Fibroblast of lung (primary cell): ENCODE results near the gene AXIN2. TPM values are rescaled to one million over a fixed set of nuclear protein-coding genes. Genes with fewer than 3 reads are reported as not detected.

Experiments used
- DNase-seq, 2 donors: peaks; one replicate each; pipeline versions ENCODE4 v3.0.0 to v3.0.0-alpha.2; 2010; ENCODE audit warnings: low read depth in 2 of 2
- H2AFZ ChIP-seq: 2 replicates; pipeline ENCODE4 v1.5.1; 2012; ENCODE audit warnings: low read length, control low read depth, inconsistent platforms
- H3K27ac ChIP-seq: 2 replicates; pipeline ENCODE4 v1.5.1; 2011; ENCODE audit warnings: low read length, control low read depth; ENCODE audit not compliant: insufficient read depth
- H3K27me3 ChIP-seq: 2 replicates; pipeline ENCODE4 v1.5.1; 2011; ENCODE audit warnings: mild to moderate bottlenecking, low read length; ENCODE audit not compliant: control insufficient read depth, insufficient read depth
- H3K36me3 ChIP-seq: 2 replicates; pipeline ENCODE4 v1.5.1; 2011; ENCODE audit warnings: low read length; ENCODE audit not compliant: control insufficient read depth, insufficient read depth
- H3K4me1 ChIP-seq: 2 replicates; pipeline ENCODE4 v1.5.1; 2011; ENCODE audit warnings: low read length; ENCODE audit not compliant: control insufficient read depth, insufficient read depth; ENCODE audit errors: extremely low read depth
- H3K4me2 ChIP-seq: 2 replicates; pipeline ENCODE4 v1.5.1; 2011; ENCODE audit warnings: low read length, control low read depth; ENCODE audit not compliant: insufficient read depth; ENCODE audit errors: extremely low read depth
- H3K4me3 ChIP-seq, 4 experiments: fragments of 200-600 bp in 1 of 4; sonication (generic) in 1 of 4; replicated peaks in 1 of 4; 2 replicates each; pipeline ENCODE4 v1.5.1; 2011 to 2016; ENCODE audit warnings: low read length in 4 of 4, low read depth in 3 of 4, mild to moderate bottlenecking in 3 of 4, control low read depth in 2 of 4, inconsistent platforms in 1 of 4, mixed read lengths in 1 of 4; ENCODE audit not compliant: insufficient read depth in 1 of 4; ENCODE audit errors: control extremely low read depth in 1 of 4
- H3K79me2 ChIP-seq: 2 replicates; pipeline ENCODE4 v1.5.1; 2012; ENCODE audit warnings: mild to moderate bottlenecking, low read length, inconsistent platforms; ENCODE audit not compliant: control insufficient read depth, insufficient read depth
- H3K9ac ChIP-seq: 2 replicates; pipeline ENCODE4 v1.5.1; 2011; ENCODE audit warnings: mild to moderate bottlenecking, low read length, control low read depth; ENCODE audit not compliant: insufficient read depth
- H3K9me3 ChIP-seq: 2 replicates; pipeline ENCODE4 v1.5.1; 2012; ENCODE audit warnings: low read depth, low read length; ENCODE audit not compliant: control insufficient read depth, insufficient read depth
- H4K20me1 ChIP-seq: 2 replicates; pipeline ENCODE4 v1.5.1; 2011; ENCODE audit warnings: low read length; ENCODE audit not compliant: control insufficient read depth, insufficient read depth; ENCODE audit errors: extremely low read depth
- CTCF ChIP-seq, 2 donors: IDR thresholded peaks in 1 of 2; conservative IDR thresholded peaks in 1 of 2; 1 replicate in 1 of 2; 2 replicates in 1 of 2; pipeline ENCODE4 v1.5.1; 2011 to 2012; ENCODE audit warnings: low read length in 2 of 2, control low read depth in 1 of 2, inconsistent platforms in 1 of 2, low read depth in 1 of 2, mild to moderate bottlenecking in 1 of 2
- EZH2 ChIP-seq: IDR thresholded peaks from 2 replicates; pipeline ENCODE4 v1.5.1; 2012; ENCODE audit warnings: low read length, control low read depth, mild to moderate bottlenecking; ENCODE audit errors: missing control alignments
- polyA minus RNA-seq: library from RNA; depleted of rRNA, polyadenylated mRNA; stranded (reverse); fragments of >200 nt; gene quantifications from 2 replicates; pipeline ENCODE4 v1.2.3, GENCODE V29; 2011; ENCODE audit warnings: low replicate concordance
- polyA plus RNA-seq, 2 donors: library from polyadenylated mRNA; depleted of rRNA in 1 of 2; stranded (reverse) in 1 of 2; unstranded in 1 of 2; fragments of >200 nt; gene quantifications; 2 replicates each; pipeline ENCODE4 v1.2.1, GENCODE V29; 2011 to 2012; ENCODE audit warnings: missing spikeins in 1 of 2
- total RNA-seq: library from RNA; depleted of rRNA; stranded (reverse); fragments of >200 nt; gene quantifications from 2 replicates; pipeline ENCODE4 v1.2.1, GENCODE V29; 2014

Gene AXIN2
- 1.8 and 2.1 TPM in 2 replicates for total RNA-seq
- polyA plus RNA-seq: 1.8 and 2.0 TPM in 2 replicates
- 1.6 and 1.9 TPM in 2 replicates for polyA plus RNA-seq (2012)
- 0.59 and 1.5 TPM in 2 replicates for polyA minus RNA-seq

GRCh38 chr17:65561452-65562205 is at the start of gene AXIN2:
Gene AXIN2 (minus strand): TSS chr17:65561648. CDS start chr17:65558620, 3,028 bp downstream.
- Histone ChIP-seq H3K4me2 (peak within 1 kb of the TSS; percentile 90), H3K9ac (peak within 1 kb of the TSS; percentile 87)
- DNase-seq: peak; percentile 90 to 91

GRCh38 chr17:65609749-65610148 is 48.3 kb upstream of the AXIN2 start:
- no peak for TF ChIP-seq CTCF (conservative IDR thresholded peaks at IDR 0.05 in 1 of 2, IDR thresholded peaks at IDR 0.05 in 1 of 2; ENCODE audit: low read depth in 1 of 2, low read length in 2 of 2)
- H3K9me3 ChIP-seq: no peaks in the 10 kb centered on the region
- no peaks in the 10 kb centered on the region for H3K4me1 ChIP-seq
- no peaks in the 10 kb centered on the region for H4K20me1 ChIP-seq
- H2AFZ ChIP-seq: no peak overlapping the region
- no peak overlapping the region for H3K4me2 ChIP-seq
- H3K79me2 ChIP-seq: no peaks in the 10 kb centered on the region
- no peak overlapping the region for H3K4me3 ChIP-seq
- no peak overlapping the region for H3K27ac ChIP-seq
- no peaks in the 10 kb centered on the region for H3K27me3 ChIP-seq
- DNase-seq: peak in 1 of 2 donors; percentile 62
- no peak overlapping the region for H3K9ac ChIP-seq
- H3K36me3 ChIP-seq: no peaks in the 10 kb centered on the region

More at GRCh38 chr17:65561452-65562205, at the start of gene AXIN2:
- H3K4me1 ChIP-seq: peaks cover 13% of the 10 kb centered on the region
- H3K79me2 ChIP-seq: no peaks in the 10 kb centered on the region
- H4K20me1 ChIP-seq: no peaks in the 10 kb centered on the region
- peak within 1 kb of the TSS; percentile 85 for H3K27ac ChIP-seq
- H3K27me3 ChIP-seq: peaks cover 4% of the 10 kb centered on the region
- H2AFZ ChIP-seq: peak within 1 kb of the TSS; percentile 34
- no peak for TF ChIP-seq CTCF (conservative IDR thresholded peaks at IDR 0.05 in 1 of 2, IDR thresholded peaks at IDR 0.05 in 1 of 2; ENCODE audit: low read depth in 1 of 2, low read length in 2 of 2)
- no peak for TF ChIP-seq EZH2
- no peaks in the 10 kb centered on the region for H3K9me3 ChIP-seq
- H3K4me3 ChIP-seq: peak within 1 kb of the TSS; percentile 44 to 78 (median 68)
- no peaks in the 10 kb centered on the region for H3K36me3 ChIP-seq

DNA sequence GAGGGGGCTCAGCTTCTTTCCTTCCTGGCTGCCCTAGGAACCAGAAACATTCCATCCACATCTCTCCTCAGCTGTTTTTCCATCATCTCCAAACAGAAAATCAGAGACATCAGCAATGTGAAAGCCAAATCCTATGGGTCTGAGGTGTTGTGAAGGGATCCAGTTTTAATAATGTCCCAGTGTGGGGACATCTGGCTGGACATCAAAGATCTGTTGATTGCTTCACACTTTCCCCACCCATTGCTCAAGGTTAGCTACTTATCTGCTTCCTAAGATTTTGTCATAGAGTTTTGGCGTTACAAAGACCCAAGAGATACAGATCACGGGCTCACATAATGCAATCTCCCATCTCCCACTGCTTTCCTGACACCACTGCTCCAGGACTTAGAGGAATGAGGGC is 47.8 kb upstream of the AXIN2 start:
- no peaks in the 10 kb centered on the region for H3K79me2 ChIP-seq
- no peaks in the 10 kb centered on the region for H3K27me3 ChIP-seq
- H3K9me3 ChIP-seq: no peaks in the 10 kb centered on the region
- H3K4me1 ChIP-seq: no peaks in the 10 kb centered on the region
- TF ChIP-seq CTCF (conservative IDR thresholded peaks at IDR 0.05 in 1 of 2, IDR thresholded peaks at IDR 0.05 in 1 of 2; ENCODE audit: low read depth in 1 of 2, low read length in 2 of 2) (no peak), EZH2 (no peak)
- H3K27ac ChIP-seq: no peak overlapping the region
- no peak overlapping the region for H3K4me3 ChIP-seq
- no peak overlapping the region for H2AFZ ChIP-seq
- no peaks in the 10 kb centered on the region for H3K36me3 ChIP-seq
- DNase-seq: no peak
- H3K9ac ChIP-seq: no peak overlapping the region
- no peak overlapping the region for H3K4me2 ChIP-seq
- no peaks in the 10 kb centered on the region for H4K20me1 ChIP-seq
